Keratinocyte (primary cell): ENCODE data around the gene CEP85L. TPM values are rescaled to one million over a fixed set of nuclear protein-coding genes. Genes with fewer than 3 reads are reported as not detected.

Experiments
- DNase-seq: peaks from one replicate; pipeline ENCODE4 v3.0.0-alpha.2; 2011; ENCODE audit warnings: low read depth, missing footprints, low spot score
- FAIRE-seq: peaks from 2 replicates; lab custom pipeline; 2011; peaks lifted over from hg19 to GRCh38; lab: Jason Lieb, UNC
- H2AFZ ChIP-seq: 2 replicates; pipeline ENCODE4 v1.6.0; 2012; ENCODE audit warnings: low read length, control low read depth, inconsistent platforms; ENCODE audit not compliant: control insufficient read depth
- H3K27ac ChIP-seq: 2 replicates; pipeline ENCODE4 v1.5.1; 2011; ENCODE audit warnings: low read length; ENCODE audit not compliant: control insufficient read depth, insufficient read depth
- H3K27me3 ChIP-seq: 3 replicates; pipeline ENCODE4 v1.6.0; 2011; ENCODE audit warnings: low read length; ENCODE audit not compliant: control insufficient read depth, insufficient read depth; ENCODE audit errors: extremely low read depth
- H3K36me3 ChIP-seq, 2 experiments: 2 replicates in 1 of 2; 3 replicates in 1 of 2; pipeline ENCODE4 v1.5.1; 2011; ENCODE audit warnings: low read length in 2 of 2, mild to moderate bottlenecking in 1 of 2; ENCODE audit not compliant: control insufficient read depth in 2 of 2, insufficient read depth in 2 of 2; ENCODE audit errors: extremely low read depth in 1 of 2
- H3K4me1 ChIP-seq: 3 replicates; pipeline ENCODE4 v1.5.1; 2011; ENCODE audit warnings: low read length; ENCODE audit not compliant: control insufficient read depth, insufficient read depth; ENCODE audit errors: extremely low read depth
- H3K4me2 ChIP-seq: 3 replicates; pipeline ENCODE4 v1.6.0; 2011; ENCODE audit warnings: low read depth, low read length; ENCODE audit not compliant: control insufficient read depth, insufficient read depth; ENCODE audit errors: extremely low read depth
- H3K4me3 ChIP-seq, 3 experiments: fragments of 200-600 bp in 1 of 3; sonication (generic) in 1 of 3; 2 replicates in 2 of 3; 3 replicates in 1 of 3; pipeline ENCODE4 v1.5.1; 2011 to 2016; ENCODE audit warnings: low read length in 3 of 3, mild to moderate bottlenecking in 3 of 3, control low read depth in 2 of 3, inconsistent platforms in 1 of 3, low read depth in 1 of 3, mixed read lengths in 1 of 3, mixed run types in 1 of 3, moderate library complexity in 1 of 3; ENCODE audit not compliant: control insufficient read depth in 2 of 3, insufficient read depth in 2 of 3; ENCODE audit errors: extremely low read depth in 1 of 3
- H3K79me2 ChIP-seq: 2 replicates; pipeline ENCODE4 v1.6.0; 2012; ENCODE audit warnings: low read length; ENCODE audit not compliant: control insufficient read depth, insufficient read depth
- H3K9ac ChIP-seq: 3 replicates; pipeline ENCODE4 v1.6.0; 2011; ENCODE audit warnings: low read length; ENCODE audit not compliant: control insufficient read depth, insufficient read depth; ENCODE audit errors: extremely low read depth
- H3K9me1 ChIP-seq: 3 replicates; pipeline ENCODE4 v1.6.0; 2011; ENCODE audit warnings: low read length; ENCODE audit not compliant: control insufficient read depth, insufficient read depth; ENCODE audit errors: extremely low read depth
- H3K9me3 ChIP-seq: 2 replicates; pipeline ENCODE4 v1.5.1; 2012; ENCODE audit warnings: low read depth, low read length; ENCODE audit not compliant: control insufficient read depth
- H4K20me1 ChIP-seq: 3 replicates; pipeline ENCODE4 v1.6.0; 2011; ENCODE audit warnings: low read length; ENCODE audit not compliant: control insufficient read depth, insufficient read depth; ENCODE audit errors: extremely low read depth
- CTCF ChIP-seq, 3 experiments: IDR thresholded peaks in 1 of 3; conservative IDR thresholded peaks in 1 of 3; optimal IDR thresholded peaks in 1 of 3; 2 replicates in 2 of 3; 3 replicates in 1 of 3; pipeline versions ENCODE3 to v1.5.1; 2011; ENCODE audit warnings: low read length in 3 of 3, mild to moderate bottlenecking in 3 of 3, moderate library complexity in 2 of 3, control low read depth in 1 of 3, inconsistent platforms in 1 of 3; ENCODE audit not compliant: insufficient read depth in 2 of 3; ENCODE audit errors: extremely low read depth in 1 of 3
- EZH2 ChIP-seq: IDR thresholded peaks from one replicate; pipeline ENCODE4 v1.6.1; 2012; ENCODE audit warnings: inconsistent platforms, mild to moderate bottlenecking, low read length, moderate library complexity
- dilution Hi-C: fragments of 300-500 bp; cut with MboI; formaldehyde crosslinking; loops from one replicate; pipeline ENCODE4 v1.7.0; 2020; ENCODE audit warnings: low sequenced_read_pairs; ENCODE audit not compliant: extremely low pct_ligation_motif_present
- polyA plus RNA-seq, 5 experiments: library from polyadenylated mRNA; depleted of rRNA in 3 of 5; stranded (reverse) in 3 of 5; stranded (forward) in 1 of 5; unstranded in 1 of 5; fragments of >200 nt; gene quantifications; 1 replicate in 1 of 5; 2 replicates in 3 of 5; 3 replicates in 1 of 5; pipeline versions ENCODE4 v1.2.1 to v1.2.3, GENCODE V29; 2011 to 2012; ENCODE audit warnings: missing spikeins in 2 of 5, low read depth in 1 of 5, low replicate concordance in 1 of 5

Gene CEP85L
- polyA plus RNA-seq, 1 donor (not counting 4 experiments of a cell fraction or from before 2014, with no cell fraction given): 3.5 TPM

- Histone ChIP-seq H3K9ac (no peak overlapping the region), H3K9me3 (no peaks in the 10 kb centered on the region), H3K36me3 (no peaks in the 10 kb centered on the region), H3K79me2 (no peaks in the 10 kb centered on the region), H3K27me3 (no peaks in the 10 kb centered on the region), H3K4me3 (no peak overlapping the region), H3K4me1 (no peaks in the 10 kb centered on the region), H2AFZ (no peak overlapping the region), H4K20me1 (no peaks in the 10 kb centered on the region), H3K9me1 (no peaks in the 10 kb centered on the region), H3K4me2 (no peak overlapping the region), H3K27ac (no peak overlapping the region)
- dilution Hi-C loops: no loop called here
- no peak for FAIRE-seq
- TF ChIP-seq CTCF (optimal IDR thresholded peaks at IDR 0.05 in 1 of 3, IDR thresholded peaks at IDR 0.05 in 1 of 3, conservative IDR thresholded peaks at IDR 0.05 in 1 of 3; ENCODE audit: extremely low read depth in 1 of 3, insufficient read depth in 2 of 3, low read length in 3 of 3) (no peak), EZH2 (no peak)
- DNase-seq: no peak
These were observed 146.8 kb downstream of the CEP85L start for GRCh38 chr6:118504611-118505010.

GRCh38 chr6:118502169-118502568 lies 149.2 kb downstream of the CEP85L start:
- Histone ChIP-seq H3K4me2 (no peak overlapping the region), H3K4me3 (no peak overlapping the region), H4K20me1 (no peaks in the 10 kb centered on the region), H3K9me3 (no peaks in the 10 kb centered on the region), H3K9ac (no peak overlapping the region), H3K79me2 (no peaks in the 10 kb centered on the region), H3K4me1 (no peaks in the 10 kb centered on the region), H3K27ac (no peak overlapping the region), H3K9me1 (no peaks in the 10 kb centered on the region), H3K36me3 (no peaks in the 10 kb centered on the region), H3K27me3 (no peaks in the 10 kb centered on the region), H2AFZ (no peak overlapping the region)
- FAIRE-seq: no peak
- DNase-seq: no peak
- no peak for TF ChIP-seq CTCF (optimal IDR thresholded peaks at IDR 0.05 in 1 of 3, IDR thresholded peaks at IDR 0.05 in 1 of 3, conservative IDR thresholded peaks at IDR 0.05 in 1 of 3; ENCODE audit: extremely low read depth in 1 of 3, insufficient read depth in 2 of 3, low read length in 3 of 3)
- no peak for TF ChIP-seq EZH2
- dilution Hi-C loops: no loop called here
